SK-N-SH treated with all-trans-retinoic acid at 6 μM for 48 hours (cell line): ENCODE measurements around the gene MS4A10.

ENCODE experiments used
- ATAC-seq: fragments of 200-7000 bp; cut with Tn5 transposase; 3 replicates; pipeline ENCODE4 v1.9.1; 2020; ENCODE audit warnings: mild to moderate bottlenecking, moderate library complexity
- ARNTL ChIP-seq: fragments of 450-650 bp; formaldehyde crosslinking; IDR thresholded peaks from 2 replicates; pipeline ENCODE4 v1.5.0; 2020; ENCODE audit warnings: low read depth, mild to moderate bottlenecking, moderate library complexity, borderline replicate concordance
- BACH2 ChIP-seq: fragments of 250-450 bp; sonication (Bioruptor Pico); IDR thresholded peaks from 2 replicates; pipeline ENCODE4 v1.9.0; 2021; ENCODE audit warnings: mild to moderate bottlenecking, borderline replicate concordance
- CSDC2 ChIP-seq: fragments of 250-450 bp; sonication (Bioruptor Pico); IDR thresholded peaks from 2 replicates; pipeline ENCODE4 v1.5.0; 2020; ENCODE audit warnings: mild to moderate bottlenecking, moderate library complexity
- ESRRG ChIP-seq: fragments of 250-450 bp; sonication (Bioruptor Pico); IDR thresholded peaks from 2 replicates; pipeline ENCODE4 v1.6.1; 2021; ENCODE audit warnings: mild to moderate bottlenecking
- GLIS3 ChIP-seq: fragments of 250-450 bp; sonication (Bioruptor Pico); IDR thresholded peaks from 2 replicates; pipeline ENCODE4 v1.5.0; 2020; ENCODE audit warnings: mild to moderate bottlenecking, moderate library complexity
- ISL1 ChIP-seq: fragments of 250-450 bp; sonication (Bioruptor Pico); IDR thresholded peaks from 2 replicates; pipeline ENCODE4 v2.1.2; 2022; ENCODE audit warnings: mild to moderate bottlenecking, moderate library complexity
- OSR1 ChIP-seq: fragments of 250-450 bp; sonication (Bioruptor Pico); IDR thresholded peaks from 2 replicates; pipeline ENCODE4 v1.8.0; 2022; ENCODE audit warnings: moderate library complexity, mild to moderate bottlenecking, inconsistent platforms
- PPARA ChIP-seq: fragments of 250-450 bp; sonication (Bioruptor Pico); IDR thresholded peaks from 2 replicates; pipeline ENCODE4 v1.5.0; 2020; ENCODE audit warnings: mild to moderate bottlenecking, borderline replicate concordance
- RARB ChIP-seq: fragments of 250-450 bp; sonication (Bioruptor Pico); IDR thresholded peaks from 2 replicates; pipeline ENCODE4 v1.8.0; 2021; ENCODE audit warnings: mild to moderate bottlenecking, moderate library complexity
- SNAI2 ChIP-seq: fragments of 250-450 bp; sonication (Bioruptor Pico); IDR thresholded peaks from 2 replicates; pipeline ENCODE4 v1.5.0; 2020; ENCODE audit warnings: mild to moderate bottlenecking, moderate library complexity
- TOX ChIP-seq: fragments of 250-450 bp; sonication (Bioruptor Pico); IDR thresholded peaks from 2 replicates; pipeline ENCODE4 v1.8.0; 2021; ENCODE audit warnings: mild to moderate bottlenecking, moderate library complexity, borderline replicate concordance
- ZC3H10 ChIP-seq: fragments of 250-450 bp; sonication (Bioruptor Pico); IDR thresholded peaks from 2 replicates; pipeline ENCODE4 v1.5.1; 2021; ENCODE audit warnings: mild to moderate bottlenecking, moderate library complexity
- ZFP30 ChIP-seq: fragments of 450-650 bp; formaldehyde crosslinking; IDR thresholded peaks from 2 replicates; pipeline ENCODE4 v1.5.0; 2022; ENCODE audit warnings: mild to moderate bottlenecking, moderate library complexity
- ZNF70 ChIP-seq: fragments of 450-650 bp; formaldehyde crosslinking; IDR thresholded peaks from 2 replicates; pipeline ENCODE4 v1.5.0; 2020; ENCODE audit warnings: mild to moderate bottlenecking, moderate library complexity
- ZNF8 ChIP-seq: fragments of 450-650 bp; formaldehyde crosslinking; IDR thresholded peaks from 2 replicates; pipeline ENCODE4 v1.5.0; 2020; ENCODE audit warnings: mild to moderate bottlenecking, moderate library complexity
- TF ChIP-seq, protein P1 (sequence below): fragments of 250-450 bp; sonication (Bioruptor Pico); IDR thresholded peaks from 2 replicates; pipeline ENCODE4 v1.5.0; 2020; ENCODE audit warnings: mild to moderate bottlenecking, moderate library complexity
- TF ChIP-seq, protein P2 (sequence below): fragments of 250-450 bp; sonication (Bioruptor Pico); IDR thresholded peaks from 2 replicates; pipeline ENCODE4 v1.5.1; 2020; ENCODE audit warnings: low read depth, mild to moderate bottlenecking, moderate library complexity
- TF ChIP-seq, protein P3 (sequence below): fragments of 250-450 bp; sonication (Bioruptor Pico); IDR thresholded peaks from 2 replicates; pipeline ENCODE4 v1.5.1; 2021; ENCODE audit warnings: mild to moderate bottlenecking, moderate library complexity
- TF ChIP-seq, protein P4 (sequence below): fragments of 250-450 bp; sonication (Bioruptor Pico); IDR thresholded peaks from 2 replicates; pipeline ENCODE4 v1.8.0; 2021; ENCODE audit warnings: low read depth, mild to moderate bottlenecking, moderate library complexity, borderline replicate concordance
- TF ChIP-seq, protein P5 (sequence below): fragments of 250-450 bp; sonication (Bioruptor Pico); IDR thresholded peaks from 2 replicates; pipeline ENCODE4 v1.8.0; 2020; ENCODE audit warnings: mild to moderate bottlenecking, moderate library complexity, borderline replicate concordance

The MS4A10 gene

DNA sequence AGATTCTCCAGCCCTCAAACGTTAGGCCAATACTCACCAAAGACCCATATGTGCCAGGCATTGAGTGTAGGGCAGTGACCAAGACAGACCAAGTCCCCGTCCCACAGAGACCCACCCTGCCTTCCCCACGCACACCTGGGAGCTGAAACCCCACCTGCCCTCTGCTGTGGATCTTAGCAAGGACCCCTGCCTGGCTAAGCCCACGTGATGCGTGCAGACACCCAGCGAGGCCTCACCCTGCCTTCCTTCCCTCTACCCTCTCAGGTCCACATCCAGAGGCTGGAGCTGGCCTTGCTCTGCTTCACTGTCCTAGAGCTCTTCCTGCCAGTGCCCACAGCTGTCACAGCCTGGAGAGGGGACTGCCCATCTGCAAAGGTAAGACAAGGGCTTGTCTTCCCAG lies 10.2 kb downstream of the MS4A10 start:
- TF ChIP-seq ZNF70 (CRISPR knock-in tag): no peak
- no peak for TF ChIP-seq ZNF8 (CRISPR knock-in tag)
- TF ChIP-seq SNAI2: no peak
- TF ChIP-seq ESRRG: no peak
- TF ChIP-seq TOX (CRISPR knock-in tag): no peak
- ATAC-seq: no peak

DNA sequence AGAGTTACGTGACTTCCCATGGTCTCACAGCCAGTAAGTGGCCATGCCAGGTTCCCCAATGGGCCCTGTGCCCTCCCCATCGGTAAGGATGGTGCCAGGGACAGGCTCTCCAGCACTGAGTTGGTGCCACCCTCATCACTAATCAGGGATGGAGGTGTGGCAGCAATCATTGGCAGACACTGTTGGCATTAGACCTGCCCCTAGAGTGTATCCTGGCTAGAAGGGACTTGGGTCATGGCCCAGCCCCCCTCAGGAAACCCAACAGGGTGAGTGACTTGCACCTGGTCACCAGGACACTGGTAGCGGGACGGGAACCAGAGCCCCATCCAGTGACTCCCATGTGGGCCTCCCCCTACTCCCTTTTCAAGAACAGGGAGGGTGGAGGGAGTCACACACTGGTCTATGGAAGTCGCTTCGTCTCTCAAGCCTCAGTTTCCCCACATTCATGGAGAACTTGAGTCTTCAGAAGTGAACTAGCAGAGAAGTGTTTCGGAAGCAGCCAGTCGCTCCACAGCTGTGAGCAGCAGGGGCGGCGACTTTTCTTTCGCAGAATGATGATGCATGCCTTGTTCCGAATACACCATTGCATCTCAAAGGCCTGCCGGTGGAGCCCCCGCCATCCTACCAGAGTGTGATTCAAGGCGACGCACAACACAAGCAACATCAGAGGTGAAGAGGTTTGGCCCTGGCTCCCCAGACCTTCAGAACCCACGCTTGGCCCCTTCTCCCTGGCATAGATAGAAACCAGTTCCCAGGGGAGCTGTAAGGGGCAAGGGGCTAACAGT lies 12.9 kb downstream of the MS4A10 start:
- no peak for ATAC-seq
- TF ChIP-seq ISL1 (CRISPR knock-in tag) (no peak), ZFP30 (CRISPR knock-in tag) (no peak), ESRRG (no peak)
- TF ChIP-seq, protein P1, sequence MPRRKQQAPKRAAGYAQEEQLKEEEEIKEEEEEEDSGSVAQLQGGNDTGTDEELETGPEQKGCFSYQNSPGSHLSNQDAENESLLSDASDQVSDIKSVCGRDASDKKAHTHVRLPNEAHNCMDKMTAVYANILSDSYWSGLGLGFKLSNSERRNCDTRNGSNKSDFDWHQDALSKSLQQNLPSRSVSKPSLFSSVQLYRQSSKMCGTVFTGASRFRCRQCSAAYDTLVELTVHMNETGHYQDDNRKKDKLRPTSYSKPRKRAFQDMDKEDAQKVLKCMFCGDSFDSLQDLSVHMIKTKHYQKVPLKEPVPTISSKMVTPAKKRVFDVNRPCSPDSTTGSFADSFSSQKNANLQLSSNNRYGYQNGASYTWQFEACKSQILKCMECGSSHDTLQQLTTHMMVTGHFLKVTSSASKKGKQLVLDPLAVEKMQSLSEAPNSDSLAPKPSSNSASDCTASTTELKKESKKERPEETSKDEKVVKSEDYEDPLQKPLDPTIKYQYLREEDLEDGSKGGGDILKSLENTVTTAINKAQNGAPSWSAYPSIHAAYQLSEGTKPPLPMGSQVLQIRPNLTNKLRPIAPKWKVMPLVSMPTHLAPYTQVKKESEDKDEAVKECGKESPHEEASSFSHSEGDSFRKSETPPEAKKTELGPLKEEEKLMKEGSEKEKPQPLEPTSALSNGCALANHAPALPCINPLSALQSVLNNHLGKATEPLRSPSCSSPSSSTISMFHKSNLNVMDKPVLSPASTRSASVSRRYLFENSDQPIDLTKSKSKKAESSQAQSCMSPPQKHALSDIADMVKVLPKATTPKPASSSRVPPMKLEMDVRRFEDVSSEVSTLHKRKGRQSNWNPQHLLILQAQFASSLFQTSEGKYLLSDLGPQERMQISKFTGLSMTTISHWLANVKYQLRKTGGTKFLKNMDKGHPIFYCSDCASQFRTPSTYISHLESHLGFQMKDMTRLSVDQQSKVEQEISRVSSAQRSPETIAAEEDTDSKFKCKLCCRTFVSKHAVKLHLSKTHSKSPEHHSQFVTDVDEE (CRISPR knock-in tag): no peak
- TF ChIP-seq, protein P2, sequence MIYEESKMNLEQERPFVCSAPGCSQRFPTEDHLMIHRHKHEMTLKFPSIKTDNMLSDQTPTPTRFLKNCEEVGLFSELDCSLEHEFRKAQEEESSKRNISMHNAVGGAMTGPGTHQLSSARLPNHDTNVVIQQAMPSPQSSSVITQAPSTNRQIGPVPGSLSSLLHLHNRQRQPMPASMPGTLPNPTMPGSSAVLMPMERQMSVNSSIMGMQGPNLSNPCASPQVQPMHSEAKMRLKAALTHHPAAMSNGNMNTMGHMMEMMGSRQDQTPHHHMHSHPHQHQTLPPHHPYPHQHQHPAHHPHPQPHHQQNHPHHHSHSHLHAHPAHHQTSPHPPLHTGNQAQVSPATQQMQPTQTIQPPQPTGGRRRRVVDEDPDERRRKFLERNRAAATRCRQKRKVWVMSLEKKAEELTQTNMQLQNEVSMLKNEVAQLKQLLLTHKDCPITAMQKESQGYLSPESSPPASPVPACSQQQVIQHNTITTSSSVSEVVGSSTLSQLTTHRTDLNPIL: no peak

DNA sequence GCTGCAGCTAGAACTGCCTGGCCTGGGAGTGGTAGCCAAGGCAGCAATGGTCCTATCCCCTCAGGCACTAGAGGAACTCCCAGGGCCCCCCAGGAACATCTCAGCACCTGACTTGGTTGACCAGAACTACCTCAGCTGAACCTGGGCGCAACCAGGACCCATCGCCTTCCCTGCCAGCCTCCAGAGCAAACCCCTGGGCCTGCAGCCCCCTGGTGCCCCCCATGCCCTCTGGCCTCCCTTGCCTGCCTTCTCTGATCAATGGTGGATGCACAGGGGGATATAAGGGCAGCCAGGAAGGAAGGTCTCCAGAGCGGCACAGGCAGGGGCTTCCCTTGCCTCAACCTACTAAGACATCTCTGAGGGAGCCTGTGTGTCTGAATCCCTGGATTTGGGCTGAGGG lies 13.5 kb downstream of the MS4A10 start:
- TF ChIP-seq, protein P3, sequence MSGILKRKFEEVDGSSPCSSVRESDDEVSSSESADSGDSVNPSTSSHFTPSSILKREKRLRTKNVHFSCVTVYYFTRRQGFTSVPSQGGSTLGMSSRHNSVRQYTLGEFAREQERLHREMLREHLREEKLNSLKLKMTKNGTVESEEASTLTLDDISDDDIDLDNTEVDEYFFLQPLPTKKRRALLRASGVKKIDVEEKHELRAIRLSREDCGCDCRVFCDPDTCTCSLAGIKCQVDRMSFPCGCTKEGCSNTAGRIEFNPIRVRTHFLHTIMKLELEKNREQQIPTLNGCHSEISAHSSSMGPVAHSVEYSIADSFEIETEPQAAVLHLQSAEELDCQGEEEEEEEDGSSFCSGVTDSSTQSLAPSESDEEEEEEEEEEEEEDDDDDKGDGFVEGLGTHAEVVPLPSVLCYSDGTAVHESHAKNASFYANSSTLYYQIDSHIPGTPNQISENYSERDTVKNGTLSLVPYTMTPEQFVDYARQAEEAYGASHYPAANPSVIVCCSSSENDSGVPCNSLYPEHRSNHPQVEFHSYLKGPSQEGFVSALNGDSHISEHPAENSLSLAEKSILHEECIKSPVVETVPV: no peak
- TF ChIP-seq ARNTL (no peak), ZC3H10 (no peak), ESRRG (no peak), OSR1 (CRISPR knock-in tag) (no peak), RARB (CRISPR knock-in tag) (no peak), ISL1 (CRISPR knock-in tag) (no peak), ZNF70 (CRISPR knock-in tag) (no peak), ZFP30 (CRISPR knock-in tag) (no peak), ZNF8 (CRISPR knock-in tag) (no peak), PPARA (CRISPR knock-in tag) (no peak), BACH2 (CRISPR knock-in tag) (no peak), GLIS3 (CRISPR knock-in tag) (no peak), CSDC2 (no peak), TOX (CRISPR knock-in tag) (no peak)
- TF ChIP-seq, protein P1 (CRISPR knock-in tag): no peak
- TF ChIP-seq, protein P4, sequence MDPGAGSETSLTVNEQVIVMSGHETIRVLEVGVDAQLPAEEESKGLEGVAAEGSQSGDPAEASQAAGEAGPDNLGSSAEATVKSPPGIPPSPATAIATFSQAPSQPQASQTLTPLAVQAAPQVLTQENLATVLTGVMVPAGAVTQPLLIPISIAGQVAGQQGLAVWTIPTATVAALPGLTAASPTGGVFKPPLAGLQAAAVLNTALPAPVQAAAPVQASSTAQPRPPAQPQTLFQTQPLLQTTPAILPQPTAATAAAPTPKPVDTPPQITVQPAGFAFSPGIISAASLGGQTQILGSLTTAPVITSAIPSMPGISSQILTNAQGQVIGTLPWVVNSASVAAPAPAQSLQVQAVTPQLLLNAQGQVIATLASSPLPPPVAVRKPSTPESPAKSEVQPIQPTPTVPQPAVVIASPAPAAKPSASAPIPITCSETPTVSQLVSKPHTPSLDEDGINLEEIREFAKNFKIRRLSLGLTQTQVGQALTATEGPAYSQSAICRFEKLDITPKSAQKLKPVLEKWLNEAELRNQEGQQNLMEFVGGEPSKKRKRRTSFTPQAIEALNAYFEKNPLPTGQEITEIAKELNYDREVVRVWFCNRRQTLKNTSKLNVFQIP (CRISPR knock-in tag): no peak
- TF ChIP-seq, protein P2: no peak
- TF ChIP-seq, protein P5, sequence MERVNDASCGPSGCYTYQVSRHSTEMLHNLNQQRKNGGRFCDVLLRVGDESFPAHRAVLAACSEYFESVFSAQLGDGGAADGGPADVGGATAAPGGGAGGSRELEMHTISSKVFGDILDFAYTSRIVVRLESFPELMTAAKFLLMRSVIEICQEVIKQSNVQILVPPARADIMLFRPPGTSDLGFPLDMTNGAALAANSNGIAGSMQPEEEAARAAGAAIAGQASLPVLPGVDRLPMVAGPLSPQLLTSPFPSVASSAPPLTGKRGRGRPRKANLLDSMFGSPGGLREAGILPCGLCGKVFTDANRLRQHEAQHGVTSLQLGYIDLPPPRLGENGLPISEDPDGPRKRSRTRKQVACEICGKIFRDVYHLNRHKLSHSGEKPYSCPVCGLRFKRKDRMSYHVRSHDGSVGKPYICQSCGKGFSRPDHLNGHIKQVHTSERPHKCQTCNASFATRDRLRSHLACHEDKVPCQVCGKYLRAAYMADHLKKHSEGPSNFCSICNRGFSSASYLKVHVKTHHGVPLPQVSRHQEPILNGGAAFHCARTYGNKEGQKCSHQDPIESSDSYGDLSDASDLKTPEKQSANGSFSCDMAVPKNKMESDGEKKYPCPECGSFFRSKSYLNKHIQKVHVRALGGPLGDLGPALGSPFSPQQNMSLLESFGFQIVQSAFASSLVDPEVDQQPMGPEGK: no peak
- TF ChIP-seq, all 23 proteins: peak for 0
- ATAC-seq: no peak
